Activated gamma-delta T cell treated with anti-CD3 and anti-CD28 coated beads, Interleukin-2, amount 50 U/mL, for 16 hours (primary cell): ENCODE results near the gene PRKCG.

Experiments used
- DNase-seq: peaks from one replicate; pipeline ENCODE4 v3.0.0-alpha.2; 2020; ENCODE audit warnings: low read depth

Gene PRKCG

GRCh38 chr19:53872762-53873161, 9.2 kb upstream of the PRKCG start:
- no peak for DNase-seq

- no peak for DNase-seq
Observed at GRCh38 chr19:53873773-53874605, 8.0 kb upstream of the PRKCG start.

GRCh38 chr19:53874606-53874990, 7.4 kb upstream of the PRKCG start:
- DNase-seq = no peak

GRCh38 chr19:53875602-53876325, 6.2 kb upstream of the PRKCG start:
- DNase-seq = no peak

- DNase-seq = no peak
Observed at GRCh38 chr19:53876651-53877224, 5.3 kb upstream of the PRKCG start.

- no peak for DNase-seq
Observed at GRCh38 chr19:53877361-53877766, 4.6 kb upstream of the PRKCG start.

GRCh38 chr19:53878776-53879139, 3.2 kb upstream of the PRKCG start:
- DNase-seq = no peak

- peak; percentile 77 for DNase-seq
Observed at GRCh38 chr19:53879140-53880081, 2.6 kb upstream of the PRKCG start.

- DNase-seq = no peak
Observed at GRCh38 chr19:53880711-53881481, 1.1 kb upstream of the PRKCG start.

GRCh38 chr19:53882391-53883050, 524 bp downstream of the PRKCG start:
- no peak for DNase-seq

GRCh38 chr19:53883231-53883661, 1.2 kb downstream of the PRKCG start:
- DNase-seq = peak; percentile 27

- no peak for DNase-seq
Observed at GRCh38 chr19:53883741-53884140, 1.7 kb downstream of the PRKCG start.

- DNase-seq = no peak
Observed at GRCh38 chr19:53884256-53884655, 2.3 kb downstream of the PRKCG start.

GRCh38 chr19:53885036-53885435, 3.0 kb downstream of the PRKCG start:
- no peak for DNase-seq

- DNase-seq = no peak
Observed at GRCh38 chr19:53892301-53892980, 10.4 kb downstream of the PRKCG start.

GRCh38 chr19:53892981-53893325, 11.0 kb downstream of the PRKCG start:
- no peak for DNase-seq

GRCh38 chr19:53894707-53895106, 12.7 kb downstream of the PRKCG start:
- DNase-seq = no peak

GRCh38 chr19:53896682-53897081, 14.7 kb downstream of the PRKCG start:
- no peak for DNase-seq

- DNase-seq = no peak
Observed at GRCh38 chr19:53897459-53897858, 15.5 kb downstream of the PRKCG start.

GRCh38 chr19:53898166-53898565, 16.2 kb downstream of the PRKCG start:
- DNase-seq = no peak
